ENCODE measurements around the gene PLIN1.

Gene PLIN1

GRCh38 chr15:89660556-89660955, 18.6 kb downstream of the PLIN1 start:
- Histone ChIP-seq H3K27ac (no peak overlapping the region), H3K4me3 (no peak overlapping the region)
- no peak for DNase-seq (ENCODE audit: low spot score)
- no peak for TF ChIP-seq CTCF (IDR thresholded peaks at IDR 0.05)

DNA sequence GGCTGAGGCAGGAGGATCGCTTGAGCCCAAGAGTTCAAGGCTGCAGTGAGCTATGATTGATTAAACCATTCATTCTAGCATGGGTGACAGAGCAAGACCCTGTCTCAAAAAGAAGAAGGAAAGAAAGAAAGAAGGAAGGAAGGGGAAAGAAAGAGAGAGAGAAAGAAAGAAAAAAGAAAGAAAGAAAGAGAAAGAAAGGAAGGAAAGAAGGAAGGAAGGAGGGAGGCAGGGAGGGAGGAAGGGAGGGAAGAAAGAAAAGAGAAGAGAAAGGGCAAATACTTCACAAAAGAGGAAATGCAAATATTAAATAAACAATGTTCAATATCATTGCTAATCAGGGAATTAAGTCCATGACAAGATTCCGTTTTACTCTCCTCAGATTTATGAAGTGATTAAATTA, 19.9 kb downstream of the PLIN1 start:
- TF ChIP-seq CTCF (IDR thresholded peaks at IDR 0.05), result no peak
- Histone ChIP-seq H3K4me3 (no peak overlapping the region), H3K27ac (no peak overlapping the region)

GRCh38 chr15:89657686-89658200, 21.4 kb downstream of the PLIN1 start:
- DNase-seq (ENCODE audit: low spot score), result no peak
- Histone ChIP-seq H3K4me3 (no peak overlapping the region), H3K27ac (no peak overlapping the region)
- no peak for TF ChIP-seq CTCF (IDR thresholded peaks at IDR 0.05)

More for the DNA sequence above, 19.9 kb downstream of the PLIN1 start:
- DNase-seq (ENCODE audit: low spot score), result no peak

DNA sequence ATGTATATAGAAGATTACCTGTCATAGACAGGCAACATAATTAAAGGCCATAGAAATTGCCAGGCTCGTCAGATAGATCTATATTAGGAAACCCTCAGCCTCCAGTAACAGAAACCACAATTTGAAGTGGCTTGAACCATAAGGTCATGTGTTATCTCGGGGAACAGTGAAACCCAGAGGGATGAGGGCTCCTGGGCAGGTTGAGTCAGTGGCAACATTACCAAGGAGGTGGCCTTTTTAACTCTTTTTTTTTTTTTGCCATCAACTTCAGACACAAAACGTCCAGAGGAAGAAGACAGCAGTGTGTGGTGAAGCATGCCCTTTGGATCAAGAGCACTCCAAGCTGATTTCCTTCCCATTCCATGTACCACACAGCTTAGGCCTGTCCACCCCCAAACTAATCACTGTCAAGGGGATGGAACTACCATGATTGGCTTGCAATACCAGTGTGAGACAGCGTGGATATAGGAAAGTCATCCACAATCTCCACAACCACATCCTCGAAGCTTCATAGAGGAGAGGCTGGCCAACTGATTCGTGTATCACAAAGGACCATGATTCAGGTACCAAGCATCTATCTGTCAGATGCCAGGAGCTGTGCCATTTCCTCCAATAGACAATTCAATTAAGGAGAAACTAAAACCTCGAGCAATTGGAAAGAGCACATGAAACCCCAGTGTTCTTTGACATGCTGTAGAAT, 22.9 kb downstream of the PLIN1 start:
- TF ChIP-seq CTCF (IDR thresholded peaks at IDR 0.05), result no peak
- no peak overlapping the region for H3K4me3 ChIP-seq
- no peak for DNase-seq (ENCODE audit: low spot score)

GRCh38 chr15:89654847-89655805, 24.0 kb downstream of the PLIN1 start, which contains the start of gene KIF7:
Gene KIF7 (minus strand): TSS chr15:89655467. CDS start chr15:89652930, 2,537 bp downstream.
- no peak for TF ChIP-seq CTCF (IDR thresholded peaks at IDR 0.05)
- Histone ChIP-seq H3K27ac (peak within 1 kb of the TSS; percentile 60 to 70), H3K4me3 (peak within 1 kb of the TSS; percentile 77)
- DNase-seq (ENCODE audit: low spot score), result no peak

More for the DNA sequence above, 22.9 kb downstream of the PLIN1 start:
- H3K27ac ChIP-seq, result no peak overlapping the region

DNA sequence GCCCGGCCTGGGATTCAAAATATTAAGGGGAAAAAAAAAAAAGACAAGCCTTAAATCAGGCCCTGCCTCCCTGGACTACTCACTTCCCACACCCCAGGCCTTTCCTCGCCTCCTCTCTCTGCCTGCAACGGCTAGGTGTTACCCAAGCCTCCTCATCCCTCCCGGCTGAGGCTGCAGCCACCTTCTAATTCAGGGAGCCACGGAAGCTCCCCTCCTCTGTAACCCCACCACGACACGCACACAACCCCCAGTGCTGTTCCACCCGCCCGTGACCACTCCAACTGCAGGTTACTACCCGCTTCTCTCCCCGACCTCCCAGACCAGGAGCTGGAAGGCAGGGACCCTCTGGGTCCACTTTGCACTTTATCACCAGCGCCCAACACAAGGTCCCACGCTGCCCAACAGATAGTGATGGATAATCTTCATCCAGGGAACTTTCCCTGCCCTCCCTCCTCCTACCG, 24.8 kb downstream of the PLIN1 start:
- H3K27ac ChIP-seq, result peak overlapping the region; percentile 60 to 70
- DNase-seq (ENCODE audit: low spot score), result no peak
- TF ChIP-seq CTCF (IDR thresholded peaks at IDR 0.05), result no peak
- peak overlapping the region; percentile 77 for H3K4me3 ChIP-seq
